Stimulated activated memory B cell treated with anti-CD40 and anti-IgM and Interleukin-4, amounts not matched to agents 10 μg/mL and 1 μg/mL and 100 μg/mL, for 72 hours (primary cell): ENCODE results near the gene PIGK.

ENCODE experiments used
- ATAC-seq: fragments of 150-1000 bp; cut with Tn5 transposase; 2 replicates; pipeline ENCODE4 v1.10.0; 2021
- H3K27ac Mint-ChIP-seq: one replicate; pipeline ENCODE4 v1.8.0; 2022; ENCODE audit warnings: mild to moderate bottlenecking, mixed read lengths
- H3K27me3 Mint-ChIP-seq: one replicate; pipeline ENCODE4 v1.8.0; 2022; ENCODE audit warnings: mixed read lengths
- H3K36me3 Mint-ChIP-seq: one replicate; pipeline ENCODE4 v1.8.0; 2022; ENCODE audit warnings: mixed read lengths
- H3K4me1 Mint-ChIP-seq: one replicate; pipeline ENCODE4 v1.8.0; 2022; ENCODE audit warnings: mixed read lengths
- H3K4me3 Mint-ChIP-seq: one replicate; pipeline ENCODE4 v1.8.0; 2022; ENCODE audit warnings: mild to moderate bottlenecking, moderate library complexity, mixed read lengths
- H3K9me3 Mint-ChIP-seq: one replicate; pipeline ENCODE4 v1.8.0; 2022; ENCODE audit warnings: mixed read lengths

The PIGK gene

DNA sequence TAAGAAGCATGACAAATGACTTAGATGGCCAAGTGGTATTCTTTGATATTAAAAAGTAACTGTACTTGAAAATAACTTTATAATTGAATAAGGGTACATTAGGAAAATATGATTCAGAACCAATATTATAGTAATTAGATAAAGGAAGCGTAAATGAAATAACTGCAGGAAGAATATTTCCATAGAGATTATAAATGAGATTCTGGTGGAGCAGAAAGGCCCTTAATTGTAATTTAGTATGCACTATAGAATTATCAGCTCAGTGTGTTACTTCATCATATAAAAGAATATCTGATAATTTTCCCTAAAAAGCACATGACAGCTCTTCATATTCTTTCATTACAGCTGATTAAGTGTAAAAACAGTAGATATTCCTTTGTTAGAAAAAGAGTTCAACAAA, 171.7 kb downstream of the PIGK start:
- Mint-ChIP-seq H3K27ac (no peak overlapping the region), H3K4me3 (no peak overlapping the region), H3K27me3 (no peaks in the 10 kb centered on the region), H3K4me1 (no peaks in the 10 kb centered on the region), H3K9me3 (no peaks in the 10 kb centered on the region), H3K36me3 (no peaks in the 10 kb centered on the region)
- ATAC-seq, result no peak

DNA sequence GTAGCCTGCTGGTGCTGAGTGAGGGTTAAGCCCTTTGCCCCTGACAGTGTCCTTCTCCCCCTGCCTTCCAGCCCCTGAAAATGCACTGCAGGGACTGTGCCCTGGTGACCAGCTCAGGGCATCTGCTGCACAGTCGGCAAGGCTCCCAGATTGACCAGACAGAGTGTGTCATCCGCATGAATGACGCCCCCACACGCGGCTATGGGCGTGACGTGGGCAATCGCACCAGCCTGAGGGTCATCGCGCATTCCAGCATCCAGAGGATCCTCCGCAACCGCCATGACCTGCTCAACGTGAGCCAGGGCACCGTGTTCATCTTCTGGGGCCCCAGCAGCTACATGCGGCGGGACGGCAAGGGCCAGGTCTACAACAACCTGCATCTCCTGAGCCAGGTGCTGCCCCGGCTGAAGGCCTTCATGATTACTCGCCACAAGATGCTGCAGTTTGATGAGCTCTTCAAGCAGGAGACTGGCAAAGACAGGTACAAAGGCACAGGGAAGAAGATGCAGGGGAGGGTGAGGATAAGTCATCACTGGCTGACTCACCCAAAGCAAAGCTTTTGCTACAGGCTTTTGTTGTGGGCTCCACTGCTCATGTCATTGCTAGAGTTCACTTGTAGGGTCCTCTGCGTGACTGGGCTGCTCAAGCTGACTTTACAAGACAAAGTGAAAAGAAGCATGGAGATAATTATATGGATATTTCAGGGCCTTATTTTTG, 174.9 kb downstream of the PIGK start:
- no peaks in the 10 kb centered on the region for H3K4me1 Mint-ChIP-seq
- H3K4me3 Mint-ChIP-seq, result no peak overlapping the region
- no peaks in the 10 kb centered on the region for H3K27me3 Mint-ChIP-seq
- no peak for ATAC-seq
- H3K27ac Mint-ChIP-seq, result no peak overlapping the region
- no peaks in the 10 kb centered on the region for H3K9me3 Mint-ChIP-seq
- no peaks in the 10 kb centered on the region for H3K36me3 Mint-ChIP-seq

DNA sequence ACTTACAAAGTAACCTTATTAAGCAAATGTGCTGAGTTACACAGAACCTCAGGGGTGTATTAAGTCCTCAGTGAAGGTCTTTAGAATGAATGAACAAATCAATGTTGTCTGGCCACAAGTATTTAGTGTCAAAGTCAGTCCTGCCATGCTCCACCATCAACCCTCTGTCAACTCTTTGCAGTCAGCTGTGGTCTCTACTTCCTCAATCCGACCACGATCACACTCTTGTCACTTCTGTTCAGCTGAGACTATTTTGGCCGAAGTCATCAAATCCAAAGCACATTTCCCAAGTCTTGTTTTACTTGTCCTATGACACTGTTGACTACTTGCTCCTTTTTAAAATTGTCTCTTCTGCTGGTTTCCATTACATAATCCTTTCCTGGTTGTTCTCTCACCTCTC, 178.4 kb downstream of the PIGK start:
- no peaks in the 10 kb centered on the region for H3K27me3 Mint-ChIP-seq
- no peak for ATAC-seq
- no peaks in the 10 kb centered on the region for H3K36me3 Mint-ChIP-seq
- no peaks in the 10 kb centered on the region for H3K4me1 Mint-ChIP-seq
- peaks cover 7% of the 10 kb centered on the region for H3K9me3 Mint-ChIP-seq
- no peak overlapping the region for H3K4me3 Mint-ChIP-seq
- H3K27ac Mint-ChIP-seq, result no peak overlapping the region

DNA sequence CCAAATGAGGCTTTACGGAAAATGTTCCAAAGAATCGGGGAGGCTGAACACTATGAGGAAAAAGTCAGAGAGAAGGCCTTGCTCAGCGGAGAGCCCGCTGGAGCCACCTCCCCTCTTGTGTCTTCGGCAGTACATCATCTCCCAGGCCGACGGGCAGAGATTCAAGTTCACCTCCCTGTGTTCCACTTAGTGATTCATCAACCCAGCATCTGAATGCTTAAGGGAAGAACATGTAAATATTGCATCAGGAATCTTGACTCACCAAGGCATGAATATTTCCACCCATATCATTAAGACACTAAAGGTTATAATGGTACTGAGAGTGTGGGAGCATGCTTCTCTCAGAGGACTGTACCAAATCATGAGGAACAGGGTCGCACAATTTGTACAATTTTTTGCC, 179.5 kb downstream of the PIGK start:
- H3K27ac Mint-ChIP-seq, result no peak overlapping the region
- H3K4me1 Mint-ChIP-seq, result no peaks in the 10 kb centered on the region
- H3K27me3 Mint-ChIP-seq, result no peaks in the 10 kb centered on the region
- H3K4me3 Mint-ChIP-seq, result no peak overlapping the region
- no peak for ATAC-seq
- no peaks in the 10 kb centered on the region for H3K36me3 Mint-ChIP-seq
- peaks cover 7% of the 10 kb centered on the region for H3K9me3 Mint-ChIP-seq

DNA sequence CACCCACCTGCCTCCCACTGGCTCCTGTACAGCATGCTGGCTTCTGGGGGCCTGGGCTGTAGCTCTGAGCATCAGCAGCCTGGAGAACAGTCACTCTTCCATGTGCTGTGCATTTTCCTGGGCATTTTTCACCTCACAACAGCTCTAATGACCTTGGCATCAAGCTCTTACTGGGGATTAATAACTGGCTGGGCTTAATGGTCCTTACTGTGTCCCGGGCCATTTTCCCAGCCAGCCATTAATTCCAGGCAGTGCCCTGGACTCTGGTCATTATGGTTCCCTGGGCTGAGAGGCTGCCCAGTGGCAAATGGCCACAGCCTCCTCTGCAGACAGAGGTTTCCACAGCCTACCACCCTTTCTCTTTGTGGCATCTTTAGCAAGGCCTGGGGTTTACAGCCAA, 180.1 kb downstream of the PIGK start:
- no peaks in the 10 kb centered on the region for H3K36me3 Mint-ChIP-seq
- no peak for ATAC-seq
- H3K27me3 Mint-ChIP-seq, result no peaks in the 10 kb centered on the region
- no peaks in the 10 kb centered on the region for H3K4me1 Mint-ChIP-seq
- H3K27ac Mint-ChIP-seq, result no peak overlapping the region
- no peak overlapping the region for H3K4me3 Mint-ChIP-seq
- H3K9me3 Mint-ChIP-seq, result peaks cover 7% of the 10 kb centered on the region
